RPMI8226 (cell line): ENCODE results near the gene MYL12B.
A peak's percentile ranks its signal among the peaks of the same experiment; 100 is the strongest.

ENCODE experiments used
- DNase-seq: peaks from one replicate; pipeline ENCODE4 v3.0.0-alpha.2; 2015

MYL12B gene

GRCh38 chr18:3236470-3236869 lies 25.5 kb upstream of the MYL12B start:
- no peak for DNase-seq

- DNase-seq, result peak; percentile 20
Observed at GRCh38 chr18:3238742-3239141, 23.2 kb upstream of the MYL12B start.

GRCh38 chr18:3245185-3245564 lies 16.8 kb upstream of the MYL12B start:
- DNase-seq, result no peak

DNA sequence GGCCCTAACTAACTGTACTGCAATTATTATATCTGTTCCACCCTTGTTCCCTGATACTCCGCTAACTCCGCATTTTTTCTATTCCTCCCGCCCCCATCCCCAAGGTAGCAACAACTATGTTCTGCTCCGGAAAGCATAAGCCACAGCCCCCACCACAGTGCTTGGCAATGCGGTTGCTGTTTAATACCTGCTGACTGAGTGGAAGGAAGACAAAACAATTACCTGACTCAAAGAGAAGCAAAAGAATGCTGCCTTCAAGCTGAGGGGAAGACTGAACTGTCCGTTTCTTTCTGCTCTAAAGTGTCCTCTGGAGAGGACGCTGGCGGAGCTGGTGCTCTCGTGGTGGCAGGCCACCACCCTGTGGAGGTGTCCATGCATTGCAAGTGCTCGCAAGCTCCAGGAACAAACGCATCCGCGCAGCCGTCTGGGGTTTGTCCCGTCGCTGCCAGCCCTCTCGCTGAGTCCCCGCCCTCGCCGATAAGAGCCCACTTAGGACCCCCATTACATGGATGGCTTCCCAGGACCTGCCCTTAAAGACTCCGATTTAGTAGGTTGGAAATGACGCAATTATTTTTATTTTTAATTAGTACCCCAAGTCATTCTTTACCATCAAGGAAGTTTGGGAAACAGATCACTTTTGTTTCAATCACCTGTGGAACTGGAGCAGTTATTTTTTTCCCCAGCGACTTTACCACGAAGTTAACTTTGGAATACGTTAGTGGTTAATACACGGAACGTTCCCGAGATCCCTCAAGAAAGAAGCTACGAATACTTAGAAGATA lies 15.9 kb upstream of the MYL12B start:
- peak; percentile 96 for DNase-seq

DNA sequence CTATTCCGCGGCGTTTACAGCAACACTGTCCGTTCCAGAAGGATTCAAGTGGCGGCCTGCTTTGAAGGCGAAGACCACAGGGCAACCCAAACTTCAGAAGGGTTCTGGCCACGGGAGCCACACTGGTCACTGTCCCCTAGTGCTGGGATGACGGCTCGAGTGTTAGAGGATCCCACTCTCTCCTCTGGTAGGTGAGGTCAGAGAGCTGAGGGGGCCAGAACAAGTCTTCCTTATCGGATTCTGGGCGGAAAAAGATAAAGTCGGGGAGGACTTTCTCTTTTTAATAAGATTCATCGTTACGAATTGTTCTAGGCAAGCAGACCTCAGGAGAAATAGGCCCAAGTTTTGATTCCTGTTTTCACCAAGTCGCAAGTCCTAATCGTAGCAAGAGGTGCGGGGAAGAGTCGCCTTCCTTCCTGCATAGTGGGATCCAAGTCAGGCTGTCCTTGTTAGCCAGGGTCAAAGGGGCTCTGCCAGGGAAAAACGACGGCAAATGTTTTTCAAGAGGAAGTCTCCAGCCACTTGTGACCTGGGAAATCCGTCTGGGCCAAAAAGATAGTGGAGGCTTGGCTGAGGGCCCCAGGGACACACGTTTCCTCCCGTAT lies 15.2 kb upstream of the MYL12B start:
- peak; percentile 42 for DNase-seq

DNA sequence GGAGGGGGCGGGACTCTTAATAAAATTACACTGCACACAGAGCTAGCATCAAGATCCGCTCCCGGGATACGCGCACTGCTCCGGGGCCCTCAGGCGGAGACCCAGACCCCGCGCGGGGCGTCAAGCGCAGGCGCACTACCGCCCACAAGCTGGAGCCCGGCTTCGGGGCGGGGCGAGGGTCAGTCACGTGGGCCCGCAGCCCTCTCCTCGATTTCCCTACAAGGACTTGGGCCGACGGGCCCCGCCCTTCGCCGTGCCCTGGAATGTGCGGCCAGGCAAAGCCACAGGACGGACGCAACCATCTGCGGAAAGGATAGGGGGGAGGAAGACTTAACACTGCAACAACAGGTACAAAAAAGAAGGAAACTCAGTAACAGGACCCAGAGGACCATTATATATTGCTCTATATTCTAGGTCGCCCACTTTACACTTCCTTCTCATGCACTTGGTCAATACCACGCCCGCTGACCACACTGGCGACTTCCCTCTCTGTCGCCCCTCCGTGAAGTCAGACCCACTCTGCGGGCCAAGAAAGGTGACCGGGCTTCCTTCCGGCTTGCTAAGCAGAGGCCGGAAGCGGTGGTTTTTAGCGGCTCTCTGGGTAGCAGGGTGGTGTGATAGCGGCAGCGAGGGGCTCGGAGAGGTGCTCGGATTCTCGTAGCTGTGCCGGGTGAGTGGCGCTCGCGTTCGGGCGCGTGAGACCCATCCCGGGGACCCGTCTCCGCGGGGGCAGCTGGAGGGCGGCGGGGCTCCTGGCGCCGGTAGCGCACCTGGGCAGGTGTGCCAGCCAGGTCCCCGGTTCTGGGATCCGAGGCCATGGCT lies 14.5 kb upstream of the MYL12B start, which contains the start of gene MYL12A:
MYL12A (plus strand) TSS at position 562 of the 822 bp plus-strand sequence. CDS start 5,447 bp downstream, outside the sequence.
- peak; percentile 100 for DNase-seq

DNA sequence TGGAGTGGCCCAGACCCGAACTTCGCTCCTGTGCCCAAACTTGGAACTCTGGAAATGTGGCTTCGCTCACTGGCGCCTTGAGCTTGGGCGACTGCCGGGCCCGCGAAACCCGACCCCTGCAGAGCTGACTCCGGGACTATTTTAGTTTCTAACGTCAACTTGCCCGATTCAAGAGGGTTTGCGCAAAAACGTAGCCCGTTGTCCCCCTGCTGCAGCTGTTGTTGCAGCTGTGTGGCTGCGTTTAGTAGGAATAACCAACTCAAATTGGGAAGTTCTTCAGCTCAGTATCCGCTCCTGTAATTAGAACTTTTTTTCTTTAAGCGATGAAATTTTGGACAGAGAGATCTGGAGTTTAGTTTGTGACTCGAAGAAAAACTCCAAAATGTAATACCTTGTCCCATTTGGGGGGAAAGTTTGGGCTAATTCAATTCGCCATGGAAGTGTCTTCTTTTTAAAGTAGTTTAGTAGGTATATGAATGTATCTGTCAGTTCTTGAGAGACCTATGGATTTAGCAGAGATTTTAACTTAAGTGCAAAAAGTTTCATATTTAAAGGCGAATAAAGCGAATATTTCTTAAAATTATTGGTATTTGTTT lies 13.8 kb upstream of the MYL12B start:
- DNase-seq, result peak; percentile 67

- peak; percentile 73 for DNase-seq
Observed at GRCh38 chr18:3248658-3249359, 13.1 kb upstream of the MYL12B start.

- no peak for DNase-seq
Observed at GRCh38 chr18:3250237-3251107, 11.5 kb upstream of the MYL12B start.

GRCh38 chr18:3251249-3251962 lies 10.5 kb upstream of the MYL12B start:
- DNase-seq, result no peak

DNA sequence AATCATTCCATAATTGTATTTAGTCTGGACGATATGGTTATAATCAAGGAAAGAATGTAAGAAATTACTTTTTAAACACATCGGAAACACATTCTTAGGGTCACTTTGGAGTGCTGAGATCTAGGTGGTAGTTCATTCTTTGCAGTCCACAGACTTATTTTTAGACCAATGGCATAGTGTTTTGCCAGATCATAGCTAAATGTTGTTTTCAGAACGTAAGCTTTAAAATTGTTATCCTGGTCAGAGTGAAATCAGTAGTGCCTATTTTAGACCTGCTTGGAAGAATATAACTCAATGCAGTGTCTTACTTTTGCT lies 10.0 kb upstream of the MYL12B start:
- DNase-seq, result no peak

DNA sequence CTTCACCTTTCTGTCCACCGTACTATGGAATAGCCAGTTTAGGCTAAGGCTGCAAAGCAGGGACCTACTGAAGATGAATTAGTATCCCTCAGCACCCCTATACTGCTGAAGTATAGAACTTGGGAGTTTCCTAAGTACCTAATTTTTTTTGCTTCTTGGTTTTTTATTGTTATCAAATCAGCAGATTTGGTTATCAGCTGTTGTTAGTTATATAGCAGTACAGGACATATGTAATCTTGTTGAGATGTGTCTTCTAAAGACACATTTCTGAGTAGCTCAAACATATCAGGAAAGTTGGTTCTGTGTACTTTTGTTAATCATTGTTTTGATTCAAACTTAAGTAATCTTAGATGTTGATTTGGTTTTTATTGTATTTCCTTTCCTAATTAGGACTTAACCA lies 9.1 kb upstream of the MYL12B start:
- no peak for DNase-seq

GRCh38 chr18:3254725-3255124 lies 7.2 kb upstream of the MYL12B start:
- DNase-seq, result no peak

- no peak for DNase-seq
Observed at GRCh38 chr18:3255611-3256165, 6.2 kb upstream of the MYL12B start.

GRCh38 chr18:3256693-3257626 lies 5.0 kb upstream of the MYL12B start:
- peak; percentile 45 for DNase-seq

GRCh38 chr18:3257627-3258120 lies 4.3 kb upstream of the MYL12B start:
- no peak for DNase-seq

GRCh38 chr18:3260995-3261372 lies 949 bp upstream of the MYL12B start:
- DNase-seq, result no peak

DNA sequence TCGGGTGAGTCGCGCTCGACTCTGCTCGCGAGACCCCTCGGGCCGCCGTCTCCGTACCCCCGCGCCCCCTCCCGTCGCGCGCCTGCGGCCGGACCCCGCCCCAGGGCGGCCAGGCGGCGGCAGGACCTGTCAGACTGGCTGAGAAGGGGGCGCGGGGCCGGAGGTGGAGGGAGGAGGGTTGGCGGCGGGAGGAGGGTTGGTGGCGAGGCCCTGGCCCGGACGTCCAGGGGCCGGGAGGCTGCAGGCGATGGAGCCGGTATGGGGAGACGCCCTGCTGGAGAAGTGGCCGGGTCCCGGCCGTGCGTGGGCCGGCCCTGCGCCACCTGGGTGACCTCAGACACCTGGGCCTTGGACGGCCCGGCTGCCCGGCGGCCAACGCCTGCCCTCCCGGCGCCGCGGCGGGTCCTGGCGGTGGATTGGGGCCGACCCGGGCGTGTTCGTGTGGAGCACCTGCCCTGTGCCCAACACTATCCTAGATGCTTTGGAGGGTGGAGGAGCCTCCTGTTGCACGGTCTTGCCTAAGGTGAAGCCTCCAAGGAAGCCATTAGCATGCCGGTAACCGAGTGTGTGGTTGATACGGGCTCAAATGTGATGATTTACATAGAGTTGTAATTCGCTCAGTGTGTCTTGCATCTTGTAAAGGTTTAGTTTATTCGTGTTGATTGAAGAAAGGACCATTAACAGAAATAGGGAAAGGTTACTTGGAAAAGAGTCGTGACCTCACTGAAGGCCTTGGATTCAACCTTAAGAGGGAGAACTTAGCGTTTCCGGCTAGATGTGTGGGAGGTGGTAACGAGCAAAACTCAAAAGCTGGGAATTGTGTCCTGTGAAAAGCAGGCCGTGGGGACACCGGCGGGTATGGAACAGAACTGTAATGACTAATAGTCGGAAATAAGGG lies 550 bp downstream of the MYL12B start:
- DNase-seq, result peak; percentile 45
